Upper lobe of left lung (tissue), 4 donors: ENCODE measurements around the gene NFKB1.

Experiments used
- EP300 ChIP-seq, 4 donors: sonication (generic); formaldehyde crosslinking; IDR thresholded peaks; one replicate each; pipeline ENCODE4 v1.5.1; 2017; ENCODE audit warnings: antibody characterized with exemption in 4 of 4, control low read depth in 2 of 4
- POLR2A ChIP-seq, 4 donors: fragments of 450-650 bp; IDR thresholded peaks; one replicate each; pipeline ENCODE4 v1.5.1; 2016 to 2017; ENCODE audit warnings: antibody characterized with exemption in 4 of 4, mild to moderate bottlenecking in 2 of 4
- POLR2AphosphoS5 ChIP-seq, 2 donors: sonication (generic); formaldehyde crosslinking; IDR thresholded peaks; one replicate each; pipeline ENCODE4 v1.5.1; 2017; ENCODE audit warnings: antibody characterized with exemption in 2 of 2
- TF ChIP-seq, protein P1 (sequence below), 6 experiments: fragments of 450-650 bp in 4 of 6; fragments of 200-600 bp in 2 of 6; sonication (generic) in 2 of 6; IDR thresholded peaks; one replicate each; pipeline ENCODE4 v1.5.1; 2016 to 2019; ENCODE audit warnings: antibody characterized with exemption in 6 of 6

DNA sequence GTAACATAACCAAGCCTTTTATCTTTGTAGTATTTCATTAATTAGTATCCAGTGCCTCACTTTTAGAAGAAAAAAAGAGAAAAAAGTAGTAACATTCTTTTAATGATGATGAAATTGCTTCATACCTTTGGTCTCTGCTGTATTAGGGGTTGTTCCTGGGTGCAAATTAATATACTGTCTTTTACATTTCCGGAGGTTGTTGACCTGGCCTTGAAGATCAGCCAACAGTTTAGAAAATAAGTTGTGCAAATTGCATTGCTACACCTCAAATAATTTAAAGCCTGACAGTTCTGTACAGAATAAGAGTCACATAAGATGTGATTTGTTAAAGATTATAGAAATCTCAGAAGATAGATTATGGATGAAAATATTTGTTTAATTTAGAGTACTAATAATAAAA lies 3.8 kb downstream of the NFKB1 start:
- TF ChIP-seq POLR2AphosphoS5 (IDR thresholded peaks at IDR 0.05) (no peak), POLR2A (IDR thresholded peaks at IDR 0.05) (no peak), EP300 (IDR thresholded peaks at IDR 0.05) (no peak)
- TF ChIP-seq, protein P1, sequence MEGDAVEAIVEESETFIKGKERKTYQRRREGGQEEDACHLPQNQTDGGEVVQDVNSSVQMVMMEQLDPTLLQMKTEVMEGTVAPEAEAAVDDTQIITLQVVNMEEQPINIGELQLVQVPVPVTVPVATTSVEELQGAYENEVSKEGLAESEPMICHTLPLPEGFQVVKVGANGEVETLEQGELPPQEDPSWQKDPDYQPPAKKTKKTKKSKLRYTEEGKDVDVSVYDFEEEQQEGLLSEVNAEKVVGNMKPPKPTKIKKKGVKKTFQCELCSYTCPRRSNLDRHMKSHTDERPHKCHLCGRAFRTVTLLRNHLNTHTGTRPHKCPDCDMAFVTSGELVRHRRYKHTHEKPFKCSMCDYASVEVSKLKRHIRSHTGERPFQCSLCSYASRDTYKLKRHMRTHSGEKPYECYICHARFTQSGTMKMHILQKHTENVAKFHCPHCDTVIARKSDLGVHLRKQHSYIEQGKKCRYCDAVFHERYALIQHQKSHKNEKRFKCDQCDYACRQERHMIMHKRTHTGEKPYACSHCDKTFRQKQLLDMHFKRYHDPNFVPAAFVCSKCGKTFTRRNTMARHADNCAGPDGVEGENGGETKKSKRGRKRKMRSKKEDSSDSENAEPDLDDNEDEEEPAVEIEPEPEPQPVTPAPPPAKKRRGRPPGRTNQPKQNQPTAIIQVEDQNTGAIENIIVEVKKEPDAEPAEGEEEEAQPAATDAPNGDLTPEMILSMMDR (IDR thresholded peaks at IDR 0.05) = no peak
